HG03439 (cell line): ENCODE measurements around the gene PHLPP1.

Experiments
- ATAC-seq: cut with Tn5 transposase; IDR thresholded peaks from one replicate; pipeline ENCODE4 v1.9.1; 2021; ENCODE audit warnings: mild to moderate bottlenecking, moderate library complexity; ENCODE audit not compliant: unreplicated experiment

PHLPP1 gene

GRCh38 chr18:62933261-62933887, 218.0 kb downstream of the PHLPP1 start:
- ATAC-seq, result no peak

GRCh38 chr18:62935994-62936393, 220.7 kb downstream of the PHLPP1 start:
- no peak for ATAC-seq

DNA sequence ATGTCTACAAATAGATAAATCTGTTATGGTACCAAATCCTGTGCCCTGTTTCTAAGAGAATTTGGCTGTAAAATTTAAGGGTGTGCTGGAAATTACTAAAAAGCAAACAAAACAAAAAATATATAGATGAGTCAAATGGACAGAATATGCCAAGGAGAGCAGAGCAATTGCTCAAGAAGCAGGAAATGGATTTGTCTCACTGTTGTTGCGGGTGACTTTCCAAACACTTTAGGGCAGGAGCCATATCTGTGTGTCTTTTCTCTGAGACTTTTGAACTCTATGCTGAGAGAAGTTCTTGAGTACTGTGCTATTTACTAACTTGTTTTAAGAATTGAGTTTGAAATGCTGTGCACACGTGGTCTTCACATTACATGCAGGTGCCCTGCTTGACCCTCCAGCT, 221.7 kb downstream of the PHLPP1 start:
- no peak for ATAC-seq

- no peak for ATAC-seq
Measured at GRCh38 chr18:62938006-62938405, 222.7 kb downstream of the PHLPP1 start.

GRCh38 chr18:62938487-62938886, 223.1 kb downstream of the PHLPP1 start:
- ATAC-seq, result no peak

DNA sequence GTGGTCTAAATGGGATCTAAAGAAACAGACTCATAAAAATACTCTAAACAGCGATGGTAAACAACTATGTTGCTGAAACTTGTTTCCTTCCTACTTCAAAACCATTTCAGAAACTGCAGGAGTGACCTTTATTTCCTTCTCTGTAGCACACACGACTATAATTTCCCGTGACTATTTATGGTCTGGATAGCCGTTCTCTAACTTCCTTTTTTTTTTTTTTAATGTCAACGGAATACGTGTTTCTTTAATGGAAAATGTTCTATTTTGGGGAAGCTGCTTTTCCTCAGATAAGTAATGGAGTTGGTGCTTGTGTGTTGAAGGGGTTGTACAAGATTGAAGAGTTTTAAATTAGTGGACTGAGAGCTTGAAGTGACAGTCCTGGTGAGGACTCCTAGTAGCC, 224.1 kb downstream of the PHLPP1 start:
- ATAC-seq, result no peak

GRCh38 chr18:62939926-62940325, 224.6 kb downstream of the PHLPP1 start:
- no peak for ATAC-seq

- no peak for ATAC-seq
Measured at GRCh38 chr18:62942578-62942977, 227.2 kb downstream of the PHLPP1 start.

DNA sequence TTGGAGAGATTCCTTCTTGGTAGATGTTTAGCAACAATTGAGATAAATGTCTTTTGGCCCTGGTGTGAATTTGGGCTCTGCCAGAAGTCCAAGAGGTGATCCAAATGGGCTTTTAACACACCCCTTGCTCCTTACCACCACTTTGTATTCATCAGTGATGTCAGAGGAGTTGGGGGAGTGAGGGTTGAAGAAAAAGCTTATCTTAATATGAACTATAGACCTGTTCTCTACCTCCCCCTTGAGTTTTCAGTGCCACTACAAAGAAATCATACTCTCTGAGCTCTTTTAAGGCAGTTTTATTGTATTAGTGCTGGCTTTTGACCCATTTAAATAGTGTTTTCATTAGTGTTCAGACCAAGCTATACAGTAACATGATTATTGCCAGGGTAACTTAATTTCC, 229.1 kb downstream of the PHLPP1 start:
- no peak for ATAC-seq

GRCh38 chr18:62948788-62949187, 233.4 kb downstream of the PHLPP1 start:
- ATAC-seq, result no peak

DNA sequence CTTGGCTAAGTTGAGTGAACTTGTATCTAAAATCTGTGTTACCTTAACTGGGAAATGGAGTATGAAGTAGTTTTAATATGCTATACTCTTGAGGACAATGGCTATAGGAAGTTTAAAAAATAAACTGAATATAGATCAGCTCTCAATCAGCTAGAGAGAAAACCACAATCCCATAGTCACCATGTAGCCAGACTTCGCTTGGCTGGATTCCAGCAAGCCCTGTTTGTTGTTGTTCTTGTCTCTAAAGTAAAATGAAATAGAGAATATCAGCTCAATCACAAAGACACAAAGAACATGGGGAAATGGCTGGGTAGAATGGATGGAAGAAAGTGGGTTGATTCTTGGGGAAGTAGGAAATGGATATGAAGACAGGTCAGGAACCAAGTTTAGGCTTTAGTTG, 234.9 kb downstream of the PHLPP1 start:
- no peak for ATAC-seq

DNA sequence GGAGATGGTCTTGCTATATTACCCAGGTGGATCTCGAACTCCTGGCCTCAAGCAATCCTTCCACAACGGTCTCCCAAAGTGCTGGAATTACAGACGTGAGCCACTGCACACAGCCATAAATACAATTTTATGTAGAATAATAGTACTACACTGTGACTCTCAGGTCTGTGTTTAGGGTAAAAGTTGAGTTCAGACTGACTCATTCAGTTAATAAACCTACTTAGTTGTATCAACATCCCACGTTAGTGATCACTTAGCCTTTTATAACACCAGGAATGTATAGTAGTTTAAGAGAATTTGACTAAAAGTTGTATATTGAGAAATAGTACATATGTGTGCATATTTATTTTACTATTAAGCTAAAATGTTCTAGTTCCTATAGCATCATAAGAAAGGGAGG, 237.5 kb downstream of the PHLPP1 start:
- ATAC-seq, result no peak

GRCh38 chr18:62953663-62954062, 238.3 kb downstream of the PHLPP1 start:
- ATAC-seq, result no peak

- ATAC-seq, result no peak
Measured at GRCh38 chr18:62954366-62954765, 239.0 kb downstream of the PHLPP1 start.

DNA sequence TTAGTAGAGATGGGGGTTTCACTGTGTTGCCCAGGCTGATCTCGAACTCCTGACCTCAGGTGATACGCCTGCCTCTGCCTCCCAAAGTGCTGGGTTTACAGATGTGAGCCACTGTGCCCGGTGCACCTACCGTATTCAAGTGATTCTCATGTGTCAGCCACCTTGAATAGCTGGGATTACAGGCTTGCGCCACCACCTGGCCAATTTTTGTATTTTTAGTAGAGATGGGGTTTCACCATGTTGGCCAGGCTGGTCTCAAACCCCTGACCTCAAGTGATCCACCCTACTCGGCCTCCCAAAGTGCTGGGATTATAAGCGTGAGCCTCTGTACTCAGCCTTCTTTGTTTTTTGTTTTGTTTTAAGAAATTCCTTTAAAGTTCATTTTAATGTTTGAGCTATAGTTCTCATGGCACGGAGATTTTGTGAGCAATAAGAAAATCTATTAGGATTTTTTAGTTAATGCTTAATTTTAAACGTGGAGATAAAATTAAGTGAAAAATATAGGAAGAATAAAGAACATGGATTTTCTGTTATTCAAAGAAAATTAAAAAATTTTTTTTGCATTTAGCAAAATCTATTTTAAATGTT, 242.6 kb downstream of the PHLPP1 start:
- peak; percentile 46 for ATAC-seq

DNA sequence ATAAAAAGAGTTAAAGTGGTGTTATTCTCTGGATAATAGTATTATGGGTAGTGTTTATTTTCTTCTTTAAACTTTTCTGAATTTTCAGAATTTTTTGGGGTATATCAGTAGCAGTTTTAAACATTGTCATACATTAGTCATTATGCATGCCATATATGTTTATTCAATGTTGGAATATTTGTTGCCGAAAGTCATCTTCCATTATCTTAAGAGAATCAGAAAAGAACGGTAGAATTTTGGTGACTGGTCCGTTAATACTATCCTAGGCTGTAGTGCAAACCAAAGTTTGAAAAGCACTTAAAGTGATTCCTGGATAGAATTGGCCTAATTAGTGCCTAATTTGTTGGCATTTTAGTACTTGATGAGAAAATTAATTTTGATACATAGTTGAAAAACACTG, 244.1 kb downstream of the PHLPP1 start:
- ATAC-seq, result no peak

DNA sequence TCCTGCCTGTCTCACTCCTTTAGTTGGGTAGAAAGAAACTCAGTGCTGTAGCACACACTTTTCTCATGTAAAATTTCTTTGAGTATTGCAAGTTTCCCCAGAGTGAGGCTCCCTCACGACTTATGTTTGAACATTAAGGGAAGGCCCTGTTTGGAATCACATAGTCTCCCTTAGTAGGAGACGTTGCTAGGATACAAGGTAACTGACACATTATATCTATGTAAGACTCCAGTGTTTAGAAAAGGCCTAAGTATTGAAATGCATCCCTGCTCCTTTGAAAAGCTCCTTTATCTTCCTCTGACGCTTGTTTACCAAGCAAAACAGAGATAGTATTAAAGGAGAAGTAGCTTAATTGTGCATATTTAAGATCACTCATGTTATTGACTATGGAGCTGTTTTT, 248.2 kb downstream of the PHLPP1 start:
- no peak for ATAC-seq

DNA sequence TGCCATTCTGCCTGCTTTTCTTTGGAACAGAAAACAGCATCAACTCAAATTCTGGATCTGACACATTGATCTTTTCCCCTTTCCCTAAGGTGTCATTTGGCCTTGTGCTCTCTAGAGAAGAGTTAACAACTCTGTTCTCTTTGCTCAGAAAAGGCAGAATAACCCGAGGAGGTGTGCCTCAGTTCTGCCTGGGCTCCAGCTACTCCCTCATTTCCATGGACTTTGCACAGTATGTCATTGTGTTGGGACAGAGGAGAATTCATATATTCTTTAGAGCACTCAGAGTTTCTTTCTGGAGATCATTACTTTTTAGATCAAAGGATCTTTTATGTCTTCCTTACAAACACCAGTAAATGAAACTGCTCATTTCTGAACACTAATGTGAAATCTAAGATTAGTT, 249.1 kb downstream of the PHLPP1 start:
- no peak for ATAC-seq

- ATAC-seq, result no peak
Measured at GRCh38 chr18:62967089-62967488, 251.7 kb downstream of the PHLPP1 start.

- no peak for ATAC-seq
Measured at GRCh38 chr18:62973689-62974088, 258.3 kb downstream of the PHLPP1 start.

- ATAC-seq, result no peak
Measured at GRCh38 chr18:62974388-62974787, 259.0 kb downstream of the PHLPP1 start.

DNA sequence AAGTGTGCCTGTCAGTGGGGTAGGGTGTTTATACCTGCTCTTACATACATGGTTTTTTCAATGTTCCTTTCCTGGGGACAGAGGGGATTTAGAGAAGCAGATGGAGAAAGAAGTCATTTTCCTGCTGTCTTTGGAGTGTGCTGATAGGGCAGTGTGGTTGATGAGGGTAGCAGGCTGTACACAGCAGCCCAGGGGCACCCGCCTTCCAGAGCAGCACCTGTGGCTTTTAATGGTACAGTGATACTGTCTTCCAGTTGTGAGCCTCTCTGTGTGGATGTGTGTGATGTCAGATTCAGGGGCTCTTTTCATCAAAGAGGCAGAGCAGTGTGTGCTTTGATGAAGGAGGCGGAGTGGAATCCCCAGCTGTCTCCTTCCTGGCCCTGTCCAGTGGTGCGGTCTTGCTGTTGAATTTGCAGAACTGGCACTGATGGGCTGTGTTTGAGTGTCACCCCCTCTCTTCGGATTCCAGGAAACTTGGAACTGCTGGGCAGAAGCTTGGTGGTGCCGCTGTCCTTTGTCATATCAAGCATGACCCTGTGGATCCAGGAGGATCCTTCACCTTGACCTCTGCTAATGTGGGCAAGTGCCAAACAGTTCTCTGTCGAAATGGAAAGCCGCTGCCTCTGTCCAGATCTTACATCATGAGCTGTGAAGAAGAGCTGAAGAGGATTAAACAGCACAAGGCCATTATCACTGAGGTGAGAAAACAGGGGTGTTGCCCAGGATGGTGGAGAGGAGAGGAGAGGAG, 259.8 kb downstream of the PHLPP1 start:
- ATAC-seq, result no peak
